ENCODE data around the gene ADPRM. TPM values are rescaled to one million over a fixed set of nuclear protein-coding genes. Genes with fewer than 3 reads are reported as not detected.
A peak's percentile ranks its signal among the peaks of the same experiment; 100 is the strongest.

Gene ADPRM
- total RNA-seq, 2 donors from 2014 or later, result 6.8 to 8.9 TPM

GRCh38 chr17:10742431-10742830, 45.0 kb downstream of the ADPRM start:
- TF ChIP-seq CTCF (conservative IDR thresholded peaks at IDR 0.05), result no peak
- no peak overlapping the region for H3K4me3 ChIP-seq (ENCODE audit: low read length)
- no peak overlapping the region for H3K9ac ChIP-seq (ENCODE audit: extremely low read depth, low read length, poor library complexity, severe bottlenecking)
- Mint-ChIP-seq H3K27me3 (ENCODE audit: insufficient read depth) (peaks cover 6% of the 10 kb centered on the region), H3K9me3 (no peaks in the 10 kb centered on the region), H3K4me1 (no peaks in the 10 kb centered on the region), H3K36me3 (ENCODE audit: low read depth) (no peaks in the 10 kb centered on the region), H3K27ac (no peak overlapping the region), H3K4me3 (no peak overlapping the region)
- no peaks in the 10 kb centered on the region for H3K4me1 ChIP-seq (ENCODE audit: control insufficient read depth, insufficient read depth, low read length)
- no peak overlapping the region for H3K27ac ChIP-seq (ENCODE audit: low read depth, low read length)
- no peaks in the 10 kb centered on the region for H3K27me3 ChIP-seq (ENCODE audit: control insufficient read depth, insufficient read depth, low read length, poor library complexity, severe bottlenecking)
- no peak for DNase-seq
- whole genome bisulfite sequencing, 2 experiments (ENCODE audit: insufficient coverage in 1 of 2, insufficient read length in 1 of 2), result 87 to 100% methylated on average over 4 to 6 of the region's 6 CpGs
- no peaks in the 10 kb centered on the region for H3K9me3 ChIP-seq (ENCODE audit: control insufficient read depth, low read length)
- no peaks in the 10 kb centered on the region for H3K36me3 ChIP-seq (ENCODE audit: control insufficient read depth, insufficient read depth, low read length)

GRCh38 chr17:10743316-10744009, 46.1 kb downstream of the ADPRM start:
- DNase-seq, result peak; percentile 17
- Histone ChIP-seq H3K27ac (ENCODE audit: low read depth, low read length) (no peak overlapping the region), H3K4me3 (ENCODE audit: low read length) (no peak overlapping the region), H3K9ac (ENCODE audit: extremely low read depth, low read length, poor library complexity, severe bottlenecking) (no peak overlapping the region), H3K4me1 (ENCODE audit: control insufficient read depth, insufficient read depth, low read length) (no peaks in the 10 kb centered on the region), H3K9me3 (ENCODE audit: control insufficient read depth, low read length) (no peaks in the 10 kb centered on the region), H3K36me3 (ENCODE audit: control insufficient read depth, insufficient read depth, low read length) (no peaks in the 10 kb centered on the region), H3K27me3 (ENCODE audit: control insufficient read depth, insufficient read depth, low read length, poor library complexity, severe bottlenecking) (no peaks in the 10 kb centered on the region)
- Mint-ChIP-seq H3K4me1 (peaks cover 1% of the 10 kb centered on the region), H3K27me3 (ENCODE audit: insufficient read depth) (peaks cover 8% of the 10 kb centered on the region), H3K4me3 (no peak overlapping the region), H3K9me3 (no peaks in the 10 kb centered on the region), H3K36me3 (ENCODE audit: low read depth) (no peaks in the 10 kb centered on the region), H3K27ac (no peak overlapping the region)
- no peak for TF ChIP-seq CTCF (conservative IDR thresholded peaks at IDR 0.05)
- WGBS, 2 experiments (ENCODE audit: insufficient coverage in 1 of 2, insufficient read length in 1 of 2), result 90 to 92% methylated on average over 6 to 8 of the region's 8 CpGs

GRCh38 chr17:10744501-10745000, 47.2 kb downstream of the ADPRM start:
- H3K9ac ChIP-seq (ENCODE audit: extremely low read depth, low read length, poor library complexity, severe bottlenecking), result no peak overlapping the region
- TF ChIP-seq CTCF (conservative IDR thresholded peaks at IDR 0.05), result no peak

More at GRCh38 chr17:10744501-10745000, 47.2 kb downstream of the ADPRM start:
- H3K36me3 Mint-ChIP-seq (ENCODE audit: low read depth), result no peaks in the 10 kb centered on the region
- peaks cover 4% of the 10 kb centered on the region for H3K27me3 Mint-ChIP-seq (ENCODE audit: insufficient read depth)
- H3K4me1 ChIP-seq (ENCODE audit: control insufficient read depth, insufficient read depth, low read length), result no peaks in the 10 kb centered on the region
- WGBS, 2 experiments (ENCODE audit: insufficient coverage in 1 of 2, insufficient read length in 1 of 2), result 89 to 98% methylated on average over 6 of the region's 7 CpGs
- H3K4me3 Mint-ChIP-seq, result no peak overlapping the region
- DNase-seq, result no peak
- H3K4me3 ChIP-seq (ENCODE audit: low read length), result no peak overlapping the region
- no peak overlapping the region for H3K27ac ChIP-seq (ENCODE audit: low read depth, low read length)
- peaks cover 3% of the 10 kb centered on the region for H3K4me1 Mint-ChIP-seq
- H3K27ac Mint-ChIP-seq, result no peak overlapping the region
- H3K36me3 ChIP-seq (ENCODE audit: control insufficient read depth, insufficient read depth, low read length), result no peaks in the 10 kb centered on the region
- H3K9me3 Mint-ChIP-seq, result no peaks in the 10 kb centered on the region
- H3K27me3 ChIP-seq (ENCODE audit: control insufficient read depth, insufficient read depth, low read length, poor library complexity, severe bottlenecking), result no peaks in the 10 kb centered on the region
- H3K9me3 ChIP-seq (ENCODE audit: control insufficient read depth, low read length), result no peaks in the 10 kb centered on the region

Data from endodermal cell (in vitro differentiated cells).